DOHH2 (cell line): Measurements from ENCODE around the gene RAPGEF3.

Experiments
- CTCF ChIP-seq: fragments of 200-600 bp; sonication (generic); IDR thresholded peaks from one replicate; pipeline ENCODE4 v1.5.1; 2014; ENCODE audit warnings: antibody characterized with exemption, mild to moderate bottlenecking, low read depth, low read length; ENCODE audit not compliant: poor library complexity, severe bottlenecking
- EZH2phosphoT487 ChIP-seq: fragments of 200-600 bp; sonication (generic); IDR thresholded peaks from 2 replicates; pipeline ENCODE4 v1.6.1; 2017; ENCODE audit warnings: borderline replicate concordance, mild to moderate bottlenecking, antibody characterized with exemption, low read length, moderate library complexity, mixed read lengths

DNA sequence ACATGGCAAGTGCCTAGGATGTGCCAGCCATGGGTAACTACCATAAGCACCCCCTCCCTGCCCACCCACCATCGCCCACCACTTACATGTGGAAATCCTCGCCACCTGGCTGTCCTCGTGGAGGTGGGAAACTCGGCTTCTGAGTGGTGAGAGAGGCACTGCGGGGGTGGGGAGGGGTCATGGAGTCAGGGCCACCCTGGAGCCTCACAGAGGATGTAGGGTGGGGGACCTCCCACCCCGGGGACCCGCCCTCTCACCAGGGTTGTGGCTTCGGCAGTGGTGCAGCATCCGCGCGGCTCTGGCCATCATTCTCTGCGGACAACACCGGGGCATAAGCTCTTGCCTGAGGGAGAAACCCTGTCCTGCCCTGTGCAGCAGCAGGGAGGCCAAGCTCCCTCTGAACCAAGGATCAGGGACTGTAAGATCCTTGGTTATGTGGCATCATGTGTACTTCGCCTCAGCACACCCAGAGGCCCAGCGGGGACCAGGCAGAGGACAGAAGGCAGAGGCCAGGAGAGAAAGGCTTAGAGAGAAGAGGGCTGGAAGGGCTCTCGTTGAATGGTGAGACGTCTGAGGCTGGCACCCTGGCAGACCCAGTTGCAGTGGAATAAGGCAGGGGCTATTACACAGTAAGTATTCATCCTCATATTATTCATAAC is 20.6 kb downstream of the RAPGEF3 start:
- TF ChIP-seq EZH2phosphoT487 = no peak
- no peak for TF ChIP-seq CTCF
